ENCODE results near the gene TREH.

The TREH gene

GRCh38 chr11:118646393-118646792, 33.1 kb downstream of the TREH start:
- no peak overlapping the region for H3K27ac ChIP-seq
- TF ChIP-seq CTCF (IDR thresholded peaks at IDR 0.05; ENCODE audit: low read depth, low read length, missing control alignments) = no peak
- in situ Hi-C loops (cut with HindIII; ENCODE audit: low pct_ligation_motif_present, low sequenced_read_pairs) = no loop called here
- H3K4me3 ChIP-seq (ENCODE audit: low read depth, low read length) = no peak overlapping the region
- DNase-seq = no peak
- H3K27me3 ChIP-seq (replicated peaks) = no peaks in the 10 kb centered on the region
- peaks cover 95% of the 10 kb centered on the region for H3K36me3 ChIP-seq (replicated peaks)

- Histone ChIP-seq H3K36me3 (replicated peaks) (peaks cover 93% of the 10 kb centered on the region), H3K4me3 (ENCODE audit: low read depth, low read length) (no peak overlapping the region), H3K27ac (no peak overlapping the region), H3K27me3 (replicated peaks) (no peaks in the 10 kb centered on the region)
- no peak for DNase-seq
- no peak for TF ChIP-seq CTCF (IDR thresholded peaks at IDR 0.05; ENCODE audit: low read depth, low read length, missing control alignments)
- in situ Hi-C loops (cut with HindIII; ENCODE audit: low pct_ligation_motif_present, low sequenced_read_pairs) = no loop called here
These were observed 34.3 kb downstream of the TREH start for GRCh38 chr11:118645066-118645715.

GRCh38 chr11:118644496-118644895, 35.0 kb downstream of the TREH start:
- Histone ChIP-seq H3K27ac (no peak overlapping the region), H3K4me3 (ENCODE audit: low read depth, low read length) (no peak overlapping the region), H3K36me3 (replicated peaks) (peaks cover 91% of the 10 kb centered on the region), H3K27me3 (replicated peaks) (no peaks in the 10 kb centered on the region)
- DNase-seq = no peak
- TF ChIP-seq CTCF (IDR thresholded peaks at IDR 0.05; ENCODE audit: low read depth, low read length, missing control alignments) = no peak
- in situ Hi-C loops (cut with HindIII; ENCODE audit: low pct_ligation_motif_present, low sequenced_read_pairs) = no loop called here

GRCh38 chr11:118643995-118644345, 35.5 kb downstream of the TREH start:
- no peak for DNase-seq
- Histone ChIP-seq H3K4me3 (ENCODE audit: low read depth, low read length) (no peak overlapping the region), H3K36me3 (replicated peaks) (peaks cover 91% of the 10 kb centered on the region), H3K27ac (no peak overlapping the region), H3K27me3 (replicated peaks) (no peaks in the 10 kb centered on the region)
- TF ChIP-seq CTCF (IDR thresholded peaks at IDR 0.05; ENCODE audit: low read depth, low read length, missing control alignments) = no peak
- in situ Hi-C loops (cut with HindIII; ENCODE audit: low pct_ligation_motif_present, low sequenced_read_pairs) = no loop called here

- DNase-seq = no peak
- peaks cover 91% of the 10 kb centered on the region for H3K36me3 ChIP-seq (replicated peaks)
- H3K4me3 ChIP-seq (ENCODE audit: low read depth, low read length) = no peak overlapping the region
- in situ Hi-C loops (cut with HindIII; ENCODE audit: low pct_ligation_motif_present, low sequenced_read_pairs) = no loop called here
- no peak overlapping the region for H3K27ac ChIP-seq
- H3K27me3 ChIP-seq (replicated peaks) = no peaks in the 10 kb centered on the region
- TF ChIP-seq CTCF (IDR thresholded peaks at IDR 0.05; ENCODE audit: low read depth, low read length, missing control alignments) = no peak
These were observed 36.1 kb downstream of the TREH start for GRCh38 chr11:118643142-118643994.

All from brain microvascular endothelial cell (primary cell).